HG03095 (cell line): Measurements from ENCODE around the gene EOMES.

Experiments used
- ATAC-seq: cut with Tn5 transposase; IDR thresholded peaks from one replicate; pipeline ENCODE4 v1.9.1; 2021; ENCODE audit warnings: moderate library complexity; ENCODE audit not compliant: unreplicated experiment

EOMES gene

DNA sequence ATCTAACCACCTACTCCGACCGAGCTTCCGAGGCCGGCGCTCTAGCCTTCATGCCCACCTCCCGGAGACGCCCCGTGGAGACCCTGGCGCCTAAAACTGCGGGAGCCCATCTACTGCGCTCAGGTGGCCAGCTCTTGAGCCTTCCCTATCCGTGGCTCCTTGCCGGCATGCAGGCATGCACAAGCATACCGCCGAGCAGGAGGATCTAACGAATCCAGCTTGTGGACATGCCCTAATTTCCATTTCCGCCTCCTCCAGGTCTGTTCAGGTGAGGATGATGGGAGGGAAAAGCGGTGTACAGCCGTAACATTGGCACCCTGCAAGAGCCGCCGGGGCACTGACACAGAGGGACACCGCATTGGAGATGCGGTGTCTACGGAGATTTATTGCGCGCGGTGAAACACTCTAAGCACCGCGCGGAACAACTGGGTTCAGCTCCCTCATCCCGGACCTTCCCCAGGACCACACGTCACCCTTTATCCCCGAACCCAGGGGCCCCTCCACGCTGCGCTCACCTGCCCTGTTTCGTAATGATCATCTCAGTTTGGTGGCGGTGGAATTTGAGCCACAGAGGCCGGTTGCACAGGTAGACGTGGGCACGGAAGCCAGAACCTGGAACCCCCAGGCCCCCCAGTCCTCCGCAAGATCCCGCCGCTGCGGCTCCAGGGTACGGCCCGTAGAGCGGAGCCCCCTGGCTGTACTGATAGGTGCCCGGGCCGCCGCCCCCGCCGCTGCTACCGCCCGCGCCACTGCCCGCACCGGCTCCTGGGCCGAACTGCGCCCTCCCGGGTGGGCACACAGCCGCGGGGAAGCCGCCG is 1.0 kb downstream of the EOMES start:
- ATAC-seq = no peak

DNA sequence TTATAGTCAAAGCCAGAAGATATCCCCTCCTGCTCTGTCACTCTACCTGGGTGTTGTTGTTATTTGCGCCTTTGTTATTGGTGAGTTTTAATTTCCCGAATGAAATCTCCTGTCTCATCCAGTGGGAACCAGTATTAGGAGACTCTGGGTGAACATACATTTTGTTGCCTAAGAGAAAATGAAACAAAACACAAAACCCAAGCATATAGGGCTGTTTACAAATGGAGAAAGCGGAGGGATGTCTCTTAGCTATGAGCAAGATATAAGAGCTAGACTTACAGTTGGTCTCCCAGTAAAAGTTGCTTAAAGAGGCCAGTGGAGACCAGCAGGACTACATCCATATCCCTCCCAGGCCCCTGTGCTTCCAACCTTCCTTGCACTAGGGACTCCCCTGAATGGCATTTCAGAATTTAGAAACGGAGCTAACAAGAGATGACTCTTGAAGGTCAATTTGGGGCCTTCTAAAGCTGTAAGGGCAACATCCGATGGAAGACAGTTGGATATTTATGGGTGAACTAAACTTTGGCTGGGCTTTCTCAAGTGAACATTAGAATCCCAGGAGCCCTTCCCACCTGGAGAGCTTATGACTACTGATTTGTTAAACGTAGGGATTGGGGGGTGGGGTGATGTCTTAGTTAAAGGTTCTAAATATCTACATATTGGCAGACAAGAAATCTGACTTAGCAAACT is 2.7 kb downstream of the EOMES start:
- ATAC-seq = no peak

DNA sequence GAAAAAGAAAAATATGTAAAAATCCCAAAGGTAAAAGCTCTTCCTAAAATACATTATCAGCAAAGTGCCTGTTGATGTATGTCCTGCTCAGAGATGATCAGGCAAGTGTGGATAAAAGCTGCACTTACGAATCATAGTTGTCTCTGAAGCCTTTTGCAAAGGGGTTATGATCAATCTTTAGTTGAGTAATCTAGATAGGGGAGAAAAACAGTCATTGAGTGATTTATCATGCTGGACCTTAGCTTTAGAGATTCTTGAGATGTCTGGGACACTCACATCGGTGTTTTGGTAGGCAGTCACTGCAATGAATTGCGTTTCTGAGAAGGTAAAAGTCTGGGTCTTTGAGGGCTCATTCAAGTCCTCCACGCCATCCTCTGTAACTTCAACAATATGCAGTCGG is 3.7 kb downstream of the EOMES start:
- ATAC-seq = no peak

- ATAC-seq = no peak
Observed at GRCh38 chr3:27717200-27717852, 4.8 kb downstream of the EOMES start.

DNA sequence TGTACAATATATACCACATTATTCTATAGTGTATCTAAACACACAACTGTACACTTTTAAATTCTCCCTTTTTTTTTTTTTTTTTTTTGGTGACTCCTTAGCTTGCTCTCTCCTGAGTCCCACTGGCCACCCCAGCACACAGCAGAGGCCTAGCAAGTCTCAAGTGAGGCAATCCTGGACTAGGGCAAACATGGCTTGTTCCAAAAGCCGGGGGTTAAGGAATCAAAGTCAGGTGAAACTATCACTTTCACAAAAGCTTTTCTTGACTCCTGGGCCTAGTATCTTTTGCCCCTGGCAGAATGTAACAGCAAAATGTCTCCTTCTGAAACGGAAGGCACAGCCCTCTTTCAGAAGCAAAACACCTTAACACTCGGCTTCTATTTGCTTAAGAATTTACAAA is 5.8 kb downstream of the EOMES start:
- ATAC-seq = no peak

DNA sequence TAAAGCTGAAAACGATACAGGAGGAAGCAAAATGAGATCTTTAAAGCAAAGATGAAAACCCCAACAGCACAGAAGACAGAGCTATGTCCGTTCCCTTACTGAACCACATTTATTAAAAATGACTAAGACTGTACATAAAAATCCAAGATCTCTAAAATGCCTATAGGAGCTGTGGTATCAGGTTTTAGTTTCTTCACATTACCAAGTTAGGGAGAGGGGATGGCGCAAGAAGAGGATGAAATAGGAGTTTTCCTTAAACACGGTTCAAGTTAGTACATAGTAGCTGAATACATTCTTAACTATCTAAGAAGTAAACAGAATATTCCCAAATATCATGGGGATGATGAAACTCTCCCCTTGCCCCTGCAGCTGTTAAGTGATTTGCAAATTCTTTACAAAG is 6.3 kb downstream of the EOMES start:
- no peak for ATAC-seq

- no peak for ATAC-seq
Observed at GRCh38 chr3:27715454-27715806, 6.7 kb downstream of the EOMES start.

DNA sequence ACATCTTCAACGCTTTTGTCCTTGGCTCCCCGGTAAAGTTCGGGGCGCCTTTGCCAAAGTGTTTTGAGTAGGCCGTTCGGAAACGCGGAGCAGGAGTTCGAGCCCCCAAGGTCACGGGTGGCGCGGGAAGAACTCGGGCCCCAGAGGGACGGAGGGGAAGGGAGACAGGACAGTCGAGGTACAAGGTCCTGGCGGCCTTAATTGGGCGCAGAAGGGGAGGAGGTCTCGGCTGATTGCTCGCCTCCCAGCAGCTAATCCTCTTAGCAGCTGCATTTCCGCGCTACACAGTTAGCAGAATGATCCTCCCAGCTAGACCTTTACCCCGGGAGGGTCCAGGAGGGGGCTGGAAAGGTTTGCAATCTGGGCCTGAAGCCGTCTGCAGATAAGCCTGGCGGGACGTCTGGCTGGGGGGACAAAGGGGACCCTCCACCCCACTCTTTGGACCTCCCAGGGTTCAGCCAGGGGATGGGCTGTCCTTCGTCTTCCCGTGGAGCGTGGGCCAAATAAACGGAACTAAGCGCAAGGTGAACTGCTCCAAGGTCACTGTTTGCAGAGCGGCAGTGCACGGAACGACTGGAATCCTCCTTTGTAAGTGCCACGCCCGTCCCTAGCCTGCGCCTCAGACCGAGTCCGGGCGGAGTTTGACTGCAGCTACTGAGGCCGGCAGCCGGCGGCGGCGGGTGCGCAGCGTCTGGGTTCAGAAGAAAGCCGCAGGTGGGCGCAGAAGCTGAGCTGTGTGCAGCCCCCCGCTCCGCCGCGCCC is 7.2 kb downstream of the EOMES start:
- no peak for ATAC-seq

DNA sequence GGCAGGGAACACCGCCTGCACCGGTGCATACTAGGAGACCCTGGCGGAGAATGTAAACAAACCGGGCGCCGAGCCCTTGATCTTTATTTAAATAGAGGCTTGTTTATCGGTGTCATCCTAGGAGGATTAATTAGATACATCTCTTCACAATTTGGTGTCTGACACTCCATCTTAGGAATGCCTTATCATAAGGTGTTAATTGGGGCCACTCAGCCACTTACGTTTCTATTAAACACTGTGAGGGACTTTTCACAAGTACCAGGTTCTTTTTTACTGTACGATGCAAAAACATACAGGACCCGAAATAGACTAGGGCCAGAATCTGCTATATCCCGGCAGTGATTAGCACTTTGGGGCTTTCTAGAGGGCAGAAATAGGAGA is 8.0 kb downstream of the EOMES start:
- ATAC-seq = no peak

DNA sequence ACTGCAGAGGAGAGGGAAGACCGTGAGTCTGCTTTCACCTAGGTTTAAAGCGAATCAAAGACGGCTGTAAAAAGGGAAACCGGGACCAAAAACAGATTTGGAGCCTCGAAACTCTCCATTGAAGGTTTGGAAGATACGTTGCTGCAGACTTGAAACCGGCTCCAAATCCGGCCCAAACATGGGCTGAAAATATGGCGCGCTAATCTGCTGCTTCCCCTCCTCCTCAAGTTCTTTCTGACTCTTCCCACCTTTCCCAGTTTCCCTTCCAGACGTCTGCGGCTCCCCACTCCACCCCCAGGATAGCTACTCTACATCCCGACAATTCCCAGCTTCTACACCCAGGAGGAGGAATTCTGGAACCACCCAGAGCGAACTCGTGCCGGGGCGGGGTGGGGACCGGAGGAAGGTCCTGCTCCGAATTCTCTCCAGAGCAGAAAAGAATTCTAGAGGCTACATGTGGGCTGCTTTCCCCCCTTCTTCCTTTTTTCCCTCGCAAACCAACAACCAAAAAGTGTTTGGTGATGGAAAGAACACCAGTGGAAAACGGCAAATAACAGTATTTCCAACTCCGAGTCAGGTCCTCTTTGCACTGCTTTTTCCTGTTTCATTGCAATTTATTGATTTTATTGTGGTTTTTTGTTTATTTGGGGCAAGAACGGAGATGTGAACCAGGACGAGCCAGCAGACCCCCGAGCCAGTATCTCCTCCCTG is 8.5 kb downstream of the EOMES start:
- no peak for ATAC-seq

DNA sequence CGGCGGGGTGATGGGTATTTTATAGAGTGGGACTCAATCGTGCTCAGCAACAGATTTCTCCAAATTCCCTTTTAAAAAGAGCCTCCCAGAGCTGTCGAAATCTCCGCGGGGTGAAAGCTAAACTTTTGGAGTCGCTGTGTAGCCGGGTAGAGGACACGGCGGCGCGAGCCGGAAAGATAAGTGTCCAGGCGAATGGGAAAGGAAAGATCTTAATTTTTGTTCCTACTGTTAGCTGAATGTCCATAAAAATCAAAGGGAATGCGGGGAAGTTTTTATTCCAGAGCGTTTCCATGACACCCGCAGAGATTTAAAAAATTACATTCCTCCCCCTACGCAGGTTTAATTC is 9.1 kb downstream of the EOMES start:
- no peak for ATAC-seq

DNA sequence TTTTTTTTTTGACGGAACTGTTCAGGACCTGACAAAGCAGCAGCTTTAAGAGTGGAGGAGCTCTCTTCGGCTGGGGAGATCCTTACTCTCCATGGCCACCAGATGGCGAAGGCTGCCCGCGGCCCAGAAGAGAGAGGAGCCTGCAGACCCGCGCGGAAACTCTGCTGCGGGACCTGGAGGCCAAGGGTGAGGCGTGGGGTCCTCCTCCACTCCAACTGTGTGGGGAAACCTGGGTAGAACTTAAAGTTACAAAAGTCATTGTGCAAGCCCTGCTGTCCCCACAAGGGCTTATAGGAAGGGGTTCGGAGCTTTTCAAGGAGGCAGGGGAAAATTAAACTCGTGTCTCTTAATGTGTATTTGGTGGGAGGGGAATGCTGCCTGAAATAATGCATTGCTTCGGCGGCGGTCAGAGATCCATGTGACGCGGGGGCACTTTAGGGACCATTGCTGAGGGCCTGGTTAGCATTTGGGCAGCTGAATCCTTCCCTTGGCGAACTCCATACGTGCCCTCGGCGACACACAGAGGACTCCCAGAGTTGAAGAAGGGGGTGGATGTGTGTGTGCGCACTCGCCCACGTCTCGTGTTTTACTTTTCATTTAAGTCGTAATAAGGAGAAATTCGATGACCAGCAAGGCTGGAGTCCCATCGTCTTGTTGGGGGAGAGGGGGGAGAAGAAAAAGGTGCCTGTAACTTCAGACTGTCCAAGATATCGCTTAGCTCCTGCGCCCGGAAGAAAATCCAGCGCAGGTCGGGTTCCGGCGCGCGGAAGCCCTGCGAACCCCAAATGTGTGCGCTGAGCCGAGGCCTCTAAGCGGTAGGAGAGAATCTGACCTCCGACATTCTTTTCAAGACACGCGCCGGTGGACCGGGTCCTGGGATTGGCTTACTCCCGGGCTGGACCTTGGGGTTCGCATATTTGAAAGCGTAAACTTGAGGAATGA is 9.7 kb downstream of the EOMES start:
- peak; percentile 96 for ATAC-seq

GRCh38 chr3:27708250-27708649 is 13.9 kb downstream of the EOMES start:
- no peak for ATAC-seq

DNA sequence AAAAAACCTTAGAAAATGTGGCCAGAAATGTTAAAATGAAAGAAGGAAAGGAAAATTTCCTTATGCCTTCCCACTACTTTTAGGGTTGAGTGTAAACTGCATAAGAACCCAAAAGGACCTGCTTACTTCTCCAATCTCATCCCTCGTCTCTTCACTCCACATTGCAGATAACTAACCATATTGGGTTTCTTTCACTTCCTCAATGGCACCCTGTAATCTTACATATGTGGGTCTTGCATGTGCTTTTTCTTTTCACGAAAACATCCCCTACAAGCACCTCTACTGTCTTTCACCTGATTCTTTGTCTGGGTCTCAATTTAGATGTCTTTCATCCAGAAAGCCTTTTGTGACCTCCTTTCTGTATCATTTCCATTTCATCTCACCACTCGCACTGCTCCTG is 23.1 kb downstream of the EOMES start:
- ATAC-seq = no peak

- ATAC-seq = no peak
Observed at GRCh38 chr3:27696906-27697305, 25.2 kb downstream of the EOMES start.

DNA sequence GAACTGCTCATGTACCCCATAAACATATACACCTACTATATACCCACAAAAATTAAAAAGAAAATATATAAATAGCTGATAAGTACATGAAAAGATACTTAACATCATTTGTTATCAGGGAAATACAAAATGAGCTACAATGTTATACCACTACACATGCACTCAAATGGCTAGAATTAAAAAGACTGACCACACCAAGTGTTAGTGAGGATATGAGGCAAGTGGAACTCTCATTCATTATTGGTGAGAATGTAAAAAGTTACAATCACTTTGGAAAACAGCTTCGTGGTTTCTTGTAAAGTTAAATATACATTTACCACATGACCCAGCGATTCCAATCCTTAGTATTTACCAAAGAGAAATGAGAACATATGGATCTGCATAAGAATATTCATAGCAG is 26.5 kb downstream of the EOMES start:
- ATAC-seq = no peak

DNA sequence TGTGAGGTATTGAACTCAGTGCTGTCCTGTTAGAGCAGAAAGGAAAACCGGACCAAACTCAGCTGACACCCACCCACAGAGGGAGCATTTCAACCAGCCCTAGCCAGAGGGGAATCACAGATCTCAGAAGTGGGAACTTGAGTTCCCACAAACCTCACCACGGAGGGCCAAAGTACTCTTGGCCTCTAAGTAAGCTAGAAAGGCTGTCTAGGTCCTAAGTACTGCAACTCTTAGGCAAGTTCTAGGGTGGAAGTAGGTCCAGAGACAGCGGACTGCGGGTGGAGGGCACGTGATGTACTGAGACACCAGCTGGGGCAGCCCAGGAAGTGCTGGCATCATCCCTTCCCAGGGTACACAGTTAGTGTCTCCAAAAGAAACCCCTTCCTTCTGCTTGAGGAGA is 34.1 kb downstream of the EOMES start:
- no peak for ATAC-seq

DNA sequence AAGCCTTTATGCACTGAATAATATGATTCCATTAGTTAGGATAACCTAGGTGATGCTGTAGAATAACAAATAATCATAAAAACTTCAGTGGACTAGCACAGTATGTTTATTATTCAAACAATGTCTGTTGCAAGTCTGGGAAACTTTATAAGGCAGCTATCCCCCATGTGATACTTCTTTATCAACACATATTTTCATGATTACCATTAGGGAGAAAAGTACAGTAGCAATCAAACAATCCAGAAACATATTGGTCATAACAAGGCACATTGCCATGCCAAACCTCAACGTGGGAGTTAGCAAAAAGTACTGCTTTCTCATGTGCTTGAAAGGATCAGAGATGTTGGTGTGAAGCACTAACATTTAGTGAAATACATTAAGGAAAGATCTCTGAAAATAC is 35.5 kb downstream of the EOMES start:
- ATAC-seq = no peak

GRCh38 chr3:27685474-27685873 is 36.6 kb downstream of the EOMES start:
- ATAC-seq = no peak

DNA sequence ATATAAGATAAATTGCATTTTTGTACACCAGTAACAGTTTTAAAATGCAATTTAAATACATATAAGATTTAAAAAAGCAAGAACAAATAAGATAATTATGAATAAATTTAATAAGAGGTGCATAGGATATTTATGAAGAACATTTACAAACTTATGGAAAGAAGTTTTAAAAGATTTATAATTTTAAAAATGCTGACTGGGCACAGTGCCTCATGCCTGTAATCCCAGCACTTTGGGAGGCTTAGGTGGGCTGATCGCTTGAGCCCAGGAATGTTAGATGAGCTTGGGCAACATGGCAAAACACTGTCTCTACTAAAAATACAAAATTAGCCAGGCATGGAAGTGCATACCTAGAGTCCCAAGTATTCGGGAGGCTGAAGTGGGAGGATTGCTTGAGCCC is 37.8 kb downstream of the EOMES start:
- no peak for ATAC-seq
